Stimulated activated CD4-positive, alpha-beta T cell treated with anti-CD3 and anti-CD28 coated beads, Interleukin-1b, Interleukin-23, amount 100 ng/mL, for 1 hour (primary cell): ENCODE measurements around the gene GJA3.

ENCODE experiments used
- DNase-seq, 2 donors: peaks; one replicate each; pipeline ENCODE4 v3.0.0-alpha.2; 2020; ENCODE audit warnings: low read depth in 2 of 2

Gene GJA3

DNA sequence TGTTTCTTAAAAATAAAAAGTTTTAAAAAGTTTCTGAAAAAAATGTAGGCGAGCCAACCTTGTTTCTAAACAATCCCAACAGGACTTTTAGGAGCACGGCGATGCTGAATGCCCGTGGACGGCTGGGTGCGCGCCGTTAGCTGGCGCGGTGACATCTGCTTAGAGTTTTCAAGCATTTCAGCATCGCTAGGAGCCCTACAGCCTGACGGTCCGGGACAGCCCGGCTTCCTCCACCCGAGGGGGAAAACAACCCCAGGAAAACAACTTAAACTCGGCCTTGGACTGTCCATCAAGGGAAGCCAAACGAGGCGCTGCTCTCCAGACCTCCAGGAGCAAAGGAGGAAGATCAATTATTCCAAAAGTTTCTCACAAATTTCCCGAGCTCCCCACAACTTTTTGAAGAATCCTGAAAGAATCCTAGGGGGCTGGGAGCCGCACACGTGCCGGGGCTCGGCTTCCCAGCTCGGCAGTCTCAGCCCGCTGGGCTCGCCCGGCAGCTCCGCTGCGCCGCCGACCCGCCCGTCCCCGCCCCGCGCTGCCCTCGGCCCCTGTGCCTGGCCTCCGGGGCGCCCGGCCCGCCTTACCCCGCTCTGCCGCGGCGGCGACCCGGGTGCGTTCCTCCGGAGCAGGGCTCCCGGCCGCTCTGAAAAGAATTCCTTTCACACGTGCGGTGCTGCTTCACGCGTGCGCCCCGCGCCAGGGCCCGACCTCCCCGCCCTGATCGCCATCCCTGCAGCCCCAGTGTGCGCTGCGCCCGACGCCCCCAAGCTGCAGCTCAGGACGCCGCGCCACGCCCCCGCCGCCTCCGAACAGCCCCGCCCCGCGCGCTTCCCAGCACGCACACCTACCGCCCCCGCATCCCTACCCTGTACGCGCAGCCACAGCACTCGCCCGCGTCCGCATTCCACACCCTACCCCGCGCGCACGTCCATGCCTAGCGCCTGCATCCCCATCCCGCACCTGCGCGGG, at the start of gene GJA3:
Gene GJA3 (minus strand): TSS at position 747 of the 969 bp plus-strand sequence. CDS start 17,764 bp downstream, outside the sequence.
- DNase-seq = no peak

DNA sequence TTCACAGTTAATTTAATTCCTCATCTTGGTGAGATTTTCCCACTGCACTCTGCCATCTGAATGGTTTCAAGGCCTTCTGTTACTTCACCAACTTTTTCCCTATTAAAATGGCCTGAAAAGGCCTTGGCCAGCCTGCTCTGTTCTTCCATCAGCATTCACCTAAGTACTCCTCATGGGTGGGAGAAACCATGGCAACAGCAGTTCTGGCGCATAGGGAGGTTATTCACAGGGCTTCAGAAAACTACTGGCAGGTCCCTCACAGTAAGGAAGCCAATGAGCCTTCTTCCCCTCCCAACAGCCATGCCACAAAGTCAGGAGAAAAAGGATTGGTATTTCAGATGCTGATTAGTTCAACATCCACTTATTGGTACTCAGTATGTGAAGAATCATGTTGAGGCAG, 49.1 kb upstream of the GJA3 start:
- no peak for DNase-seq

DNA sequence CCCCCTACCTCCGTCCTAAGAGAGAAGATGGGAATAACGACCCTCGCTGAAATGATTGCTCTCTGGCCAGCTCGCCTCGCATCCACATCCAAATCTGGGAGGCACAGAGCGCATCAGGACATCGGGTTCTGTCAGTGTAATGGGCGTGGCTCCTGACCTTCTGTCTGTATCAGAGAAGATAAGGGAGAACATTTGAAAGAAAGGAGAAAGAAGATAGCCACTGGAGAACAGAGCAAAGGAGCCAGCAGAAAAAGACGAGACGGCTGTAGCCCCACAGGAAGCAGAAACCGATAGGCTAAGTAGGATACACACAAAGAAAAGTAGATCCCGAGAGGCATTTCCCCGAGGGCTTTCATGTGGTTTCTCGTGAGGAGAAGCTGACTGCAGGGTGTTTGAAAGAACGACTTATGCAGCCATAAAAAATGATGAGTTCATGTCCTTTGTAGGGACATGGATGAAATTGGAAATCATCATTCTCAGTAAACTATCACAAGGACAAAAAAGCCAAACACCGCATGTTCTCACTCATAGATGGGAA, 45.9 kb upstream of the GJA3 start:
- DNase-seq = no peak

DNA sequence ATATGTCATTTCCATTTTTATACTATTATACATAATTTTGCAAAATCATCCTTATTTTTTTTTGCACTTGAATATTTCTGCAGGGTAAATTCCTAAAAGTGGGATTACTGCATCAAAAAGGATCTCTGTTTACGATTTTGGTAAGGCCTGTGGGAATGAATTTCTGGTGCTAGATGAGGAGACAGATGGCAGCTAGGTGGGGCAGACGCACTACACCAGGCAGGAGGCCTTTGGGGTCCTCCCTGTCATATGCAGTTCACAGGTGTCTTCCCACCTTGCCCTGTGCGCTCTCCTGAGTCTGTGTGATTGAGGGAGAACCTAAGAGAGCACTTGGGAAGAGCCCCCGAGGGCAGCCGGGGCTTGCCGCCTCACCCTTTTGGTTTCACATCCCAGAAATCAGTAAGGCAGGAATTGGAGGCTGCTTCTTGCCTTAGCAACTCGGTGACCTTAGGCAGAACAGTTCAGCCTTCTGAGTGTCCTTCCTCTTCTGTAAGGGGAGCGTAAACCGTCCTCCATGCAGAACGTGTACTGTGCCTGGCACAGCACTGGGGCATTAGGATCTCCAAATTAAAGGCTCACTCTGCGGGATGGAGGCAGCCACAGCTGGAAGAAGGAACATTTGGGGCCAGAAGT, 45.3 kb upstream of the GJA3 start:
- no peak for DNase-seq

DNA sequence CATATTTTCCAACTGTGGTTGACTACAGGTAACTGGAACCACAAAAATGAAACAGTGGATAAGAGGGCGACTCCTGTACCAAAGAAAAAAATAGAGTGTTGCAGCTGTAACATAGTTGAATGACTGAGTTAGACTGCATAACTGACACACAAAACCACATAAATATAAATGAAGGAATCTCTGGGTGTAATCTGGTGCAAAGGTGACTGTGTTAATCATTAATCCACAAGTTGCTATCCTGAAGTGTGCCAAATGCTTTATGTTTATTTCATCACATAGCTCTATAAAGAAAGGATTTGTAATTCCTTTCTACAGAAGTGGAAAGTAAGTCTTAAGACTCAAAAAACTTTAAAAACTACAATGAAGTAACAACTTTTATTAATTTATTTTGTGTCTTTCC, 37.9 kb upstream of the GJA3 start:
- no peak for DNase-seq

DNA sequence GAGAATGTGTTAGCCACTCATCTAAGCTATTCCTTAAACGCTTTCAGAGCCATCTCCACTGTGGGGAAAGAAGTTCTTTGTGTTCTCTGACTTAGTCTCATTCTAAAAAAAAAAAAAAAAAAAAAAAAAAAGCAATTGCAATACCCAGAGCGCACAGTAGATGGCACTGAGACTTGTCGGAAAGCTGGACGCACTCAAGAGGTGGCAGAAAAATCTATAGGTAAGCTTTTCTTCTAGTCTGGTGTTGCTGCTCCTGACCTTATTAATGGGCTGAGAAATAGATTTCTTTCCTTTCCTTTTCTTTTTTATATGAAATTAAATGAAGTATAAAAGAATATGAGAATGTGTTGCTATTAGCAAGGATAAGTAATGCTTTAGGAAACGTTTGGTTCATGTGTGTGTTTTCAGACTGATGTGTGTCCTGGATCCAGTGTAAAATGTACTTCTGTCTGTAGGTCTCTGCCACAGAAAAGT, 36.5 kb upstream of the GJA3 start:
- no peak for DNase-seq

DNA sequence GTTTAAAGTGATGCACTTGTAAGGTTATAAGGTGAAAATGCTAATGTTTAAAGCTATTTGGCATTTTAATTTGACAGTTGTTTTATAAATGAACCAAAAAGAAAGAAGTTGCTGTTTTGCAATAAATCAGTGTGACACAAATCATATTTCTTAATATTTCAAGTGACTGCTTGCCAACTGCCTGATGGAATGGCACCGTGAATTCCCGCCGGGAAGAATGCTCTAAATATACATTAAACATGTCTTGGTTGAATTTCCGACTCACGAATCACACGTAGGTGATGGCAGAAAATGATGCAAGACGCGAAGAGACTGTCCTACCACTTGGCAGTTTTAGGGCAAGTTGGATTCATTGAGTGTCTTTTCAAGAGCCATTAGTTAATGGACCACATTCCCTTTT, 34.9 kb upstream of the GJA3 start:
- DNase-seq = no peak

DNA sequence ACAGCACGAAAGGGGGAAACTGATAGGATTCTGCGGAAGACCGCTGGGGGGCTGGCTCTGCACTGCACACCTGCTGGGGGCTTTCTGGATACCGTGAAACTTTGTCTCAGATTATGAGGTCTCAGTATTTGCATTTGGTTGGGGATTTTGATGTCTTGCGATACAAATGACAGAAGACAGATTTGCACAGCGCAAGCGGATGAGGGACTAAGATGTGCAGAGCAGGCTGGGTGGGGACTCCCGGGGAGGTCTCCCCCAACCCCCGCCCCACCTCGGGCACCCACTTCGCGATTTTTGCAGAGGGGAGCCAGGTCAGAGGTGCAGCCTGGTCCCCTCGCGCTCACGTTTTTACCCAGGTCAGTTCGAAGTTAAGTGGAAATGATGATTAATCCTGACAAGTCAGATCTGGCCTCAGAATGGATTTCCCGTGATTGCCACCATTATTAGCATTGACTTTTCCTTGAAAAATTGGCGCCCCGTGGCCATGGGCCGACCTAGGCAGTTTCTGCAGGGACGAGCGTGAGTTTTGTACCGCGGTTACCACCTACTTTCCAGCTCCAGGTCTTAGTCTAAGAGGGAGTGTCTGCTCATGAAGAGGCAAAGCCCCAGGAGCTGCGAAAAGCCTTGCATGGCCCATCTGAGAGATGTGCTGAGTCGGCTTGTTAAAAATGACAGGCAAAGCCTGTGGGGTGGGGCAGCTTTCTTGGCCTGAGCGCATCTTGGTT, 33.2 kb upstream of the GJA3 start:
- DNase-seq = no peak

DNA sequence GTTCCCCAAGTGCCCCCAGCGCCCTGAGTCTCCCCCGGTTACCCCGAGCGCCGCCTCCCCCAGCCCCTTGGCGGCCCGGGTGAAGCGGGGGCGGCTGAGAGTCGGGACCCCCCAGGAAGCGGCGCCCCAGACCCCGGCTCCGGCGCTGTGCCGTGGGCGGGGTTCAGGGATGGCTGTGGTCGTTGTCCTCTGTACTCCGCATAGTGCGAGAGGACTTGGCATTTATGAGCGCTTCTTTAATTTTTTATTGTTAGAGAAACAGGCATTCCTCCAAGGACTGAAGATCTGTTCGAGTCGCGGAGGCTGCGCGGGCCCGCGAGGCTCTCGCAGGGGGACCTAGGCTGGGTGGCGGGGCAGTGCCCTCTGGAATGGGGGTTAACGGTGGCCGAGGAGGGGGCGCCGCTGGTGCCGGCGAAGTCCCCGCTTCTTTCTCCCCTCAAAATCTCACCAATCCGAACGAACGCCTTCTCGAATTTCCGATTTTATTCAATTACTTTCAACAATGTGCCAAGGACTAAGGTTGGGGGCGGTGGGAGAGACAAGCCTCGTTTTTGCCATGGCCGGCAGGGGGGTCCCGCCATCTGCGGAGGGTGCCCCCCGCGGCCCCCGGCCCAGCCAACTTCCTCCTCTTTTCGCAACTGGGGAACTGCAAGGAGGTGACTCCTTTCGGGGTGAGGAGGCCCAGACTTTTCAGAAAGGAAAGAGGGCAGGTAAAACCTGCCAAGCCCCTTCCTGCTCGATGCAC, 32.5 kb upstream of the GJA3 start:
- DNase-seq = no peak

DNA sequence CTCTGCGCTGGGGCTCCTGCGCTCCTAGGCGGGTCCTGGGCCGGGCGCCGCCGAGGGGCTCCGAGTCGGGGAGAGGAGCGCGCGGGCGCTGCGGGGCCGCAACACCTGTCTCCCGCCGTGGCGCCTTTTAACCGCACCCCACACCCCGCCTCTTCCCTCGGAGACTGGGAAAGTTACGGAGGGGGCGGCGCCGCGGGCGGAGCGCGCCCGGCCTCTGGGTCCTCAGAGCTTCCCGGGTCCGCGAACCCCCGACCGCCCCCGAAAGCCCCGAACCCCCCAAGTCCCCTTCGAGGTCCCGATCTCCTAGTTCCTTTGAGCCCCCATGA, 31.9 kb upstream of the GJA3 start, which contains the start of gene GJB2:
Gene GJB2 (minus strand): TSS at position 103 of the 326 bp plus-strand sequence. CDS start 3,357 bp downstream, outside the sequence.
- no peak for DNase-seq

DNA sequence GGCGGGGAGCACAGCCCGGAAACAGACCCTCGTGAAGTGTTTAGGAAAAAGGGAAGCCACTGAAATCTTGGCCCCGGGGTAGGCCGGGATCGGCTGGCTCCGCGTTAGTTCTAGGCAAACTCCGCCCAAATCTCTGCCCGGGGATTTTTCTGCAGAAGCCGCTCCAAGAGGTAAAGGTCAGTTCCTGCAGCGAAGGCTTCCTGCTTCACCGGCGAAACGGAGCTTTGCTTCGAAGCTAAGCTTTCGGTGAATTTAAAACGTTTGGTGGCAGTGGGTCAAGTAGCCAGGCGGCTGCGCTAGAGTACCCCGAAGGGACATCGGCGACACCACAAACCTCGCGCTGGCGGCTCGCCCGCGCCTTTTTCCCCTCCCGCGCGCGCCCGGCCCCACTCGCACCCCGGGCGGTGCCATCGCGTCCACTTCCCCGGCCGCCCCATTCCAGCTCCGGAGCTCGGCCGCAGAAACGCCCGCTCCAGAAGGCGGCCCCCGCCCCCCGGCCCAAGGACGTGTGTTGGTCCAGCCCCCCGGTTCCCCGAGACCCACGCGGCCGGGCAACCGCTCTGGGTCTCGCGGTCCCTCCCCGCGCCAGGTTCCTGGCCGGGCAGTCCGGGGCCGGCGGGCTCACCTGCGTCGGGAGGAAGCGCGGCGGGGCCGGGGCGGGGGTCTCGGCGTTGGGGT, 31.4 kb upstream of the GJA3 start:
- no peak for DNase-seq

DNA sequence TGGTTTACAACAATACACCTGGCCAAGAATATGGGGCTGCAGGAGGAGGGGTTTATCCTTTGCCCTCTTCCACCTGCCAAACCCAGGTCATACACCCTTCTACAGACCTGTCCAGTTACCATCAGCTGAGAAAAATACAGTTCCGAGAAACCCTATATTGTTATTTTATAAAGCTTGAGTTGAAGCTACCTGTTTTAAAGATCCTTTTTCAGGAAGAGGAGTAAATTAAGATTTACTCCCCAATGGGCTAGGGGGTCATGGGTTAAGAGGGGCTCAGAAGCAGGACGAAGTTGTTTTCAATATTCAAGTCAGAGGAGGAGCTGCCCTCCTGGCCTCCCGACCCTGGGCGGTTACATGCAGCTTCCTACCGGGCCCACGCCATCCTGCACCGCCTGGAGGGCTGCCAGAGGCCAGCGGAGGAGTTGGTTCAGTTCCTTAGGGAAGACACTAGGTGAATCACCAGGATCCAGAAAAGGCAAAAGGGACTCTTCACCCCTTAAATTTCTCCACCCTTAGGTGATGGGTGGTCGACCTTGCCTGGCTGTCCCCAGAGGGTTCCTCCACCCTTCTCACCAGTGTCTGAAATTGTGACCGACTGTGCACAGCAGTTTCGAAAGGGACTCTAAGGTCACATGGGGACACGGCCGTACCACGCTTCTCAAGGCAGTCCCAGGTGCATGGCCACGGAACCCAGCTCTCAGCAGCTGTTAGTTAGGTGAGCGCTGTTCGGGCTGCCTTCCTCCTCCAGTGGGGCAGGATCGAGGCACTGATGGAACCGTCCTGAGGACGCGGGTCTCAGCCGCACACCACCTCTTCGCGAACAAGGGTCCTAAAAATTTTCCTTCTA, 30.7 kb upstream of the GJA3 start:
- DNase-seq = no peak

DNA sequence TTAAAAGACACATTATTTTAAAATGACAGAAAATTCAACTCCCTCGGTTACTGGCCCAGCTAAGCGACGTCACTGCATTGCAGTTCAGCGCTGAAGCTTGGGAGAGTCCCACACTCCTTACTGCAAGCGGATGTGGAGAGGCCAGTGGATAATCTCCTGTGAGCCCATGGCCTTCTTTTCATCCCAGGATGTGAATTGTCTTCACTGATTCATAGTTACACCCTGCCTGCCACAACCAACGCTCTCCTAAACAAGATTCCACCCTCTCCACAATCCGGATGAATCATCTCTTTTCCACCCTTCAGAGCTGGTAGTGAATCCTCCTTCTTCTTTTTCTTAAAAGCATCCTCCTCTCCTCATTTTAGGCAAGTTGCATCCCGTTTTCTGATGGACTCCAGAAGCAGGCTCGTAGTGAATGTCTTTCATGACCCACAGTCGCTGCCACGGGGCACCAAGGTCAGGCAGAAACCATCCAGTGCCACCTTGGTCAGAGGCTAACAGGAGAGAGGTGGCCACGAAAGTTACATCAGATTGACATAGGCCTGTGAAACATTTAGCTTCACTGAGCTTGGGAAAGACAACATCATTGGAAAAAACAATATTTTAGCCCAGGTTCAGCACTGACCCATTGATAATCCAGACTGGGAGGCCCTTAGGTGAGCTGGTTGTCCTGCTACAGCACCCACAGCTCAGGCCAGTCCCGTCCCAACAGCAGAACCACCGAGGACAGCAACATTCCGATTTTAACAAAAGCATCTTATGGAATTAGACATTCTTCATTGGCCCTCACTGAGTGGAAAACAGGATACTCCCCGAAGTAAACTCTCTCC, 29.8 kb upstream of the GJA3 start:
- no peak for DNase-seq

DNA sequence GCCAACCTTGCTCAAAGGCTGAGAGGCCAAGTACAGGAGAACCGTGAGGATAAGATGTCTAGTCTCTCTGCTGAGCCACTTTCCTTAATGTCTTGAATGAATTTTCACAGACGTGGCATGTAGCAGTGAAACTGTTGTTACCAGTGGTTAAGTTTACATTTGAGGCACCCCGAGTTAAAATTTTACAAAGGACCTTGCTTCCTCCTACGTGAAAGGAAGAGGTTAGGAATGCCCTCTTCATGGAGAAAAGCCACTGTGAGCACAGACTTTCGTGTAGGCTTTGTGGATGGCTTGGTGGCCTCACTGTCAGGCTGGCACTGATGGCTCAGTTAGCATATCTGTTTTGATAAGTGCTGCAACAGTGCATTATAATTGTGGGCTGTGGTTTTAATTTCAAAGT, 29.2 kb upstream of the GJA3 start:
- no peak for DNase-seq

DNA sequence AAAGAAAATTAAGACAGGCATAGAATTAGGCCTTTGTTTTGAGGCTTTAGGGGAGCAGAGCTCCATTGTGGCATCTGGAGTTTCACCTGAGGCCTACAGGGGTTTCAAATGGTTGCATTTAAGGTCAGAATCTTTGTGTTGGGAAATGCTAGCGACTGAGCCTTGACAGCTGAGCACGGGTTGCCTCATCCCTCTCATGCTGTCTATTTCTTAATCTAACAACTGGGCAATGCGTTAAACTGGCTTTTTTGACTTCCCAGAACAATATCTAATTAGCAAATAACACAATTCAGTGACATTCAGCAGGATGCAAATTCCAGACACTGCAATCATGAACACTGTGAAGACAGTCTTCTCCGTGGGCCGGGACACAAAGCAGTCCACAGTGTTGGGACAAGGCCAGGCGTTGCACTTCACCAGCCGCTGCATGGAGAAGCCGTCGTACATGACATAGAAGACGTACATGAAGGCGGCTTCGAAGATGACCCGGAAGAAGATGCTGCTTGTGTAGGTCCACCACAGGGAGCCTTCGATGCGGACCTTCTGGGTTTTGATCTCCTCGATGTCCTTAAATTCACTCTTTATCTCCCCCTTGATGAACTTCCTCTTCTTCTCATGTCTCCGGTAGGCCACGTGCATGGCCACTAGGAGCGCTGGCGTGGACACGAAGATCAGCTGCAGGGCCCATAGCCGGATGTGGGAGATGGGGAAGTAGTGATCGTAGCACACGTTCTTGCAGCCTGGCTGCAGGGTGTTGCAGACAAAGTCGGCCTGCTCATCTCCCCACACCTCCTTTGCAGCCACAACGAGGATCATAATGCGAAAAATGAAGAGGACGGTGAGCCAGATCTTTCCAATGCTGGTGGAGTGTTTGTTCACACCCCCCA, 28.1 kb upstream of the GJA3 start:
- no peak for DNase-seq

DNA sequence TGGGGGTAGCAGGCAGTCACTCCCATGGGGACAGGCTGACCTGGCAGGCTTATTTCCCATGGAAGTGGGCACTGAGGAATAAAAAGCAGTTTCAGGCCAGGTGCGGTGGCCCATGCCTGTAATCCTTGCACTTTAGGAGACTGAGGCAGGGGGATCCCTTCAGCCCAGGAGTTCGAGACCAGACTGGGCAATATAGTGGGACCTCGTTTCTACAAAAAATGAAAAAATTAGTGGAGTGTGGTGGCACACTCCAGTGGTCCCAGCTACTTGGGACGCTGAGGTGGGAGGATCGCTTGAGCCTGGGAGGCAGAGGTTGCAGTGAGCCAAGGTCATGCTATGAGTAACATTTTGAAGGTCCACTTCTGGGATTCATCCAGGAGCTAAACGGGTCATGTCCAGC, 25.9 kb upstream of the GJA3 start:
- no peak for DNase-seq

DNA sequence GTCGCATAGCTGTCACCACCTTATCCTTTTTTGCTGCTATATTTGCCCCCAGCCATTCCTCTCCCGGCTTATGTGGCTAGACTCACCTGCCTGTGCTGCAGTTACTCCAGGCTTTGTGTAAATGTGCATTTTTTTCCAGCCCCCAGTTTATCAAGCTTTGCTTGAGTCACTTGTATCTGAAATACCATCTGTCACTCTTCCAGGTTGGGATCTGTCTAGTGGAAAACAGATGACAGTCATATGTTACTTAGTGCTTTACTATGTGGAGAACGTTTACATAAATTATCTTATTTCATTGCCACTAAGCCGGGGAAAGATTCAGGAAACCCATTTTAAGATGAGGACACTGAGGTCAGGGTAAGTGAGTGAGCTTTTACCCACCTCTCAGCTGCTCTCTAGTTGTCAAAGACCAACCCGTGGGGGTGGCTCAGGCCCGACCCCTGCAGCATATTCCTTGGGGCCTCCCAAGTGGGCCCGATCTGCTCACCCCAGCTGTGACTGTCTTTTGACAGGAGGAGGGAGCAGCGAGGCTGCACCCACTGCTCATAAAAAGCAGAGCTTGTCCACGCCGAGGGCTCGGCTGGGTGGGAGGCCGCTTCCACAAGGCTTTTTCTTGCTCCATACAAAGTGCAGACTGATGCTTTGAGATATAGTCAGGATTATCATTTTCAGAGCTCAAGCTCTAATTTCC, 24.7 kb upstream of the GJA3 start:
- no peak for DNase-seq
